ENCODE results near the gene PCIF1.
A peak's percentile ranks its signal among the peaks of the same experiment; 100 is the strongest.

Gene PCIF1

GRCh38 chr20:45904583-45905504, 29.6 kb upstream of the PCIF1 start:
- no peak for DNase-seq (ENCODE audit: low spot score)

- no peak for DNase-seq (ENCODE audit: low spot score)
Observed at GRCh38 chr20:45905505-45906079, 28.9 kb upstream of the PCIF1 start.

- DNase-seq (ENCODE audit: low spot score), result no peak
Observed at GRCh38 chr20:45907219-45907948, 27.1 kb upstream of the PCIF1 start.

GRCh38 chr20:45908084-45908483, 26.4 kb upstream of the PCIF1 start:
- DNase-seq (ENCODE audit: low spot score), result no peak

- no peak for DNase-seq (ENCODE audit: low spot score)
Observed at GRCh38 chr20:45909336-45909808, 25.1 kb upstream of the PCIF1 start.

GRCh38 chr20:45909817-45910669, 24.4 kb upstream of the PCIF1 start:
- DNase-seq (ENCODE audit: low spot score), result no peak

- peak; percentile 92 for DNase-seq (ENCODE audit: low spot score)
Observed at GRCh38 chr20:45910670-45911485, 23.6 kb upstream of the PCIF1 start.

- DNase-seq (ENCODE audit: low spot score), result no peak
Observed at GRCh38 chr20:45911486-45912343, 22.8 kb upstream of the PCIF1 start, which contains the start of gene PLTP. TSS of gene PLTP (minus strand) at chr20:45912155. CDS start at chr20:45911452, 703 bp downstream.

GRCh38 chr20:45912344-45912682, 22.2 kb upstream of the PCIF1 start:
- no peak for DNase-seq (ENCODE audit: low spot score)

- no peak for DNase-seq (ENCODE audit: low spot score)
Observed at GRCh38 chr20:45913116-45913515, 21.4 kb upstream of the PCIF1 start.

GRCh38 chr20:45917790-45918141, 16.7 kb upstream of the PCIF1 start:
- DNase-seq (ENCODE audit: low spot score), result no peak

GRCh38 chr20:45918182-45918737, 16.2 kb upstream of the PCIF1 start:
- no peak for DNase-seq (ENCODE audit: low spot score)

GRCh38 chr20:45918779-45919537, 15.5 kb upstream of the PCIF1 start:
- DNase-seq (ENCODE audit: low spot score), result no peak

GRCh38 chr20:45919542-45920399, 14.7 kb upstream of the PCIF1 start:
- DNase-seq (ENCODE audit: low spot score), result no peak

- DNase-seq (ENCODE audit: low spot score), result no peak
Observed at GRCh38 chr20:45920462-45921336, 13.8 kb upstream of the PCIF1 start.

- no peak for DNase-seq (ENCODE audit: low spot score)
Observed at GRCh38 chr20:45921337-45922189, 12.9 kb upstream of the PCIF1 start.
